Germinal center (tissue), 1 donor: ENCODE data around the gene FCN3.

Source experiments
- DNase-seq: peaks from one replicate; pipeline ENCODE4 v3.0.0; 2012; ENCODE audit warnings: mixed read lengths, low spot score

FCN3 gene

GRCh38 chr1:27341525-27342252 is 32.9 kb downstream of the FCN3 start, which contains the start of gene SYTL1:
Gene SYTL1, plus strand, starts transcription at chr1:27342022. Its CDS starts 3,313 bp downstream, at chr1:27345335.
- DNase-seq, result peak; percentile 88

GRCh38 chr1:27339213-27339612 is 35.4 kb downstream of the FCN3 start:
- no peak for DNase-seq

GRCh38 chr1:27338751-27339150 is 35.9 kb downstream of the FCN3 start:
- DNase-seq, result no peak

- no peak for DNase-seq
These were observed 37.9 kb downstream of the FCN3 start for GRCh38 chr1:27336756-27337155.

- no peak for DNase-seq
These were observed 38.9 kb downstream of the FCN3 start for GRCh38 chr1:27335506-27336422.

- no peak for DNase-seq
These were observed 40.8 kb downstream of the FCN3 start for GRCh38 chr1:27333717-27334279.

- peak; percentile 77 for DNase-seq
These were observed 41.9 kb downstream of the FCN3 start for GRCh38 chr1:27332536-27333281.

GRCh38 chr1:27331922-27332321 is 42.7 kb downstream of the FCN3 start:
- no peak for DNase-seq

- DNase-seq, result no peak
These were observed 43.2 kb downstream of the FCN3 start for GRCh38 chr1:27331426-27331825.

GRCh38 chr1:27330786-27331185 is 43.8 kb downstream of the FCN3 start:
- DNase-seq, result no peak

- no peak for DNase-seq
These were observed 46.7 kb downstream of the FCN3 start for GRCh38 chr1:27327964-27328363.

GRCh38 chr1:27325286-27325685 is 49.3 kb downstream of the FCN3 start:
- no peak for DNase-seq

GRCh38 chr1:27322569-27323240 is 51.9 kb downstream of the FCN3 start:
- DNase-seq, result peak; percentile 18

- peak; percentile 98 for DNase-seq
These were observed 52.6 kb downstream of the FCN3 start, which contains the start of gene TMEM222 for GRCh38 chr1:27321813-27322568. Gene TMEM222, plus strand, starts transcription at chr1:27322163. Its CDS starts 35 bp downstream, at chr1:27322198.
